WTC11 (cell line): ENCODE data around the gene RTBDN. TPM values are rescaled to one million over a fixed set of nuclear protein-coding genes. Genes with fewer than 3 reads are reported as not detected.

Source experiments
- ATAC-seq: fragments of 200-7000 bp; cut with Tn5 transposase; 2 replicates; pipeline ENCODE4 v1.10.0; 2021; ENCODE audit warnings: mild to moderate bottlenecking, moderate library complexity
- CTCF ChIA-PET: fragments of 300-600 bp; sonication (Branson Sonifier 250); formaldehyde crosslinking; loops from one replicate; lab custom pipeline; 2021; ENCODE audit warnings: antibody characterized with exemption; lab: Charles Lee
- POLR2A ChIA-PET: fragments of 350-600 bp; sonication (Branson Sonifier 250); formaldehyde crosslinking; loops from one replicate; lab custom pipeline; 2021; ENCODE audit warnings: antibody characterized with exemption; lab: Charles Lee
- DNase-seq: peaks from one replicate; pipeline ENCODE4 v3.0.0; 2021; ENCODE audit warnings: low spot score
- H3K27ac Mint-ChIP-seq: 2 replicates; pipeline ENCODE4 v1.8.0; 2021; ENCODE audit warnings: mixed read lengths
- H3K27me3 Mint-ChIP-seq: 2 replicates; pipeline ENCODE4 v1.8.0; 2021; ENCODE audit warnings: low read depth, mild to moderate bottlenecking, moderate library complexity, mixed read lengths
- H3K36me3 Mint-ChIP-seq: 2 replicates; pipeline ENCODE4 v1.8.0; 2021; ENCODE audit warnings: mixed read lengths
- H3K4me1 Mint-ChIP-seq: 2 replicates; pipeline ENCODE4 v1.8.0; 2022; ENCODE audit warnings: mixed read lengths
- H3K4me3 Mint-ChIP-seq: 2 replicates; pipeline ENCODE4 v1.8.0; 2021; ENCODE audit warnings: mild to moderate bottlenecking, moderate library complexity, mixed read lengths
- H3K9me3 Mint-ChIP-seq: 2 replicates; pipeline ENCODE4 v1.8.0; 2021; ENCODE audit warnings: mixed read lengths
- FOXK1 ChIP-seq: sonication (generic); formaldehyde crosslinking; IDR thresholded peaks from 2 replicates; pipeline ENCODE4 v1.8.0; 2022; ENCODE audit warnings: mild to moderate bottlenecking, moderate library complexity, missing genetic modification reagents
- IRF2 ChIP-seq: sonication (generic); formaldehyde crosslinking; IDR thresholded peaks from 2 replicates; pipeline ENCODE4 v1.8.0; 2022; ENCODE audit warnings: low read depth, missing genetic modification reagents, borderline replicate concordance
- NR2C2 ChIP-seq: sonication (generic); formaldehyde crosslinking; IDR thresholded peaks from 2 replicates; pipeline ENCODE4 v1.8.0; 2022; ENCODE audit warnings: mild to moderate bottlenecking, missing genetic modification reagents
- PRRX2 ChIP-seq: fragments of 250-450 bp; sonication (Bioruptor Pico); IDR thresholded peaks from 2 replicates; pipeline ENCODE4 v1.8.0; 2021; ENCODE audit warnings: mild to moderate bottlenecking
- RELA ChIP-seq: sonication (generic); formaldehyde crosslinking; IDR thresholded peaks from 2 replicates; pipeline ENCODE4 v1.8.1; 2022; ENCODE audit warnings: missing genetic modification reagents, mild to moderate bottlenecking, borderline replicate concordance
- RORB ChIP-seq: fragments of 250-450 bp; sonication (Bioruptor Pico); IDR thresholded peaks from 2 replicates; pipeline ENCODE4 v1.9.0; 2021; ENCODE audit warnings: mild to moderate bottlenecking
- ZNF263 ChIP-seq: sonication (generic); formaldehyde crosslinking; IDR thresholded peaks from 2 replicates; pipeline ENCODE4 v1.8.1; 2022; ENCODE audit warnings: low read depth, mild to moderate bottlenecking, moderate library complexity, missing genetic modification reagents
- ZNF281 ChIP-seq: sonication (generic); formaldehyde crosslinking; IDR thresholded peaks from 2 replicates; pipeline ENCODE4 v1.8.0; 2023; ENCODE audit warnings: mild to moderate bottlenecking, missing genetic modification reagents
- ZNF317 ChIP-seq: sonication (generic); formaldehyde crosslinking; IDR thresholded peaks from 2 replicates; pipeline ENCODE4 v1.8.1; 2023; ENCODE audit warnings: low read depth, mild to moderate bottlenecking, moderate library complexity, missing genetic modification reagents, borderline replicate concordance
- ZNF416 ChIP-seq: fragments of 250-450 bp; sonication (Bioruptor Pico); IDR thresholded peaks from 2 replicates; pipeline ENCODE4 v1.9.0; 2021; ENCODE audit warnings: mild to moderate bottlenecking, inconsistent platforms
- ZNF671 ChIP-seq: fragments of 250-450 bp; sonication (Bioruptor Pico); IDR thresholded peaks from 2 replicates; pipeline ENCODE4 v1.8.0; 2021; ENCODE audit warnings: mild to moderate bottlenecking
- total RNA-seq: library from RNA; stranded (reverse); gene quantifications from 3 replicates; pipeline ENCODE4 v1.2.3, GENCODE V29; 2021
- TF ChIP-seq, protein P1 (sequence below): fragments of 250-450 bp; sonication (Bioruptor Pico); IDR thresholded peaks from 2 replicates; pipeline ENCODE4 v1.8.0; 2021; ENCODE audit warnings: mild to moderate bottlenecking
- TF ChIP-seq, protein P2 (sequence below): fragments of 250-450 bp; sonication (Bioruptor Pico); conservative IDR thresholded peaks from 2 replicates; pipeline ENCODE4 v1.9.0; 2021; ENCODE audit warnings: mild to moderate bottlenecking
- TF ChIP-seq, protein P3 (sequence below): fragments of 250-450 bp; sonication (Bioruptor Pico); IDR thresholded peaks from 2 replicates; pipeline ENCODE4 v2.1.2; 2022; ENCODE audit warnings: mild to moderate bottlenecking, moderate library complexity

RTBDN gene
- total RNA-seq, 1 experiment from 2014 or later, result 2.4 TPM

DNA sequence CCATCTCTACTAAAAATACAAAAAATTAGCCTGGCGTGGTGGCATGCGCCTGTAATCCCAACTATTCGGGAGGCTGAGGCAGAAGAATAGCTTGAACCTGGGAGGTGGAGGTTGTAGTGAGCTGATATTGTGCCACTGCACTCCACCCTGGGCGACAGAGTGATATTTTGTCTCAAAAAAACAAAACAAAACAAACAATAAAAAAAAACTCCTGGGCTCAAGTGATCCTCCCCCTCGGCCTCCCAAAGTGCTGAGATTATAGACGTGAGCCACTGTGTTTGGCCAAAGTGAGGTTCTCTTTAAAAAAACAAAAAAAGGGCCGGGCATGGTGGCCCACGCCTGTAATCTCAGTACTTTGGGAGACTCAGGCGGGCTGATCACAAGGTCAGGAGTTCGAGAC lies 46.9 kb downstream of the RTBDN start (continued):
- TF ChIP-seq IRF2 (CRISPR knock-in tag), result no peak
- TF ChIP-seq RORB (CRISPR knock-in tag), result no peak
- TF ChIP-seq ZNF281, result no peak

DNA sequence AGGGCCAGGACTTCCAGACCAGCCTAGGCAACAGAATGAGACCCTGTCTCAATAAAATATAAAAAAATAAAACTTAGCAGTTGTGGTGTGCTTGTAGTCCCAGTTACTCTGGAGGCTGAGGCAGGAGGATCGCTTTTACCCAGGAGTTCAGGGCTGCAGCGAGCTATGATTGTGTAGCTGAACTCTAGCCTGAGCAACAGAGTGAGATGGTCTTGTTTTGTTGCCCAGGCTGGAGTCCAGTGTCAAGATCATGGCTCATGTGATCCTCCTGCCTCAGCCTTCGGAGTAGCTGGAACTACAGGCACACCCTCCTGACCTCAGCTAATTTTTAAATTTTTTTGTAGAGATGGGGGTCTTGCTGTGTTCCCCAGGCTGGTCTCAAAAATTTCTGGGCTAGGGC lies 47.4 kb downstream of the RTBDN start:
- POLR2A ChIA-PET, result interaction anchor here (1.3 kb wide), 1 partner anchor 9 kb away, joined by 4 read pairs; no protein-coding TSS in a partner anchor

GRCh38 chr19:12786141-12786870 lies 48.1 kb downstream of the RTBDN start:
- peaks cover 27% of the 10 kb centered on the region for H3K4me1 Mint-ChIP-seq
- ATAC-seq (no peak), DNase-seq (no peak)
- no peaks in the 10 kb centered on the region for H3K36me3 Mint-ChIP-seq
- no peaks in the 10 kb centered on the region for H3K9me3 Mint-ChIP-seq
- no peak overlapping the region for H3K4me3 Mint-ChIP-seq
- TF ChIP-seq PRRX2, result no peak
- no peak for TF ChIP-seq ZNF317 (CRISPR knock-in tag)
- TF ChIP-seq FOXK1, result no peak
- TF ChIP-seq, protein P1, sequence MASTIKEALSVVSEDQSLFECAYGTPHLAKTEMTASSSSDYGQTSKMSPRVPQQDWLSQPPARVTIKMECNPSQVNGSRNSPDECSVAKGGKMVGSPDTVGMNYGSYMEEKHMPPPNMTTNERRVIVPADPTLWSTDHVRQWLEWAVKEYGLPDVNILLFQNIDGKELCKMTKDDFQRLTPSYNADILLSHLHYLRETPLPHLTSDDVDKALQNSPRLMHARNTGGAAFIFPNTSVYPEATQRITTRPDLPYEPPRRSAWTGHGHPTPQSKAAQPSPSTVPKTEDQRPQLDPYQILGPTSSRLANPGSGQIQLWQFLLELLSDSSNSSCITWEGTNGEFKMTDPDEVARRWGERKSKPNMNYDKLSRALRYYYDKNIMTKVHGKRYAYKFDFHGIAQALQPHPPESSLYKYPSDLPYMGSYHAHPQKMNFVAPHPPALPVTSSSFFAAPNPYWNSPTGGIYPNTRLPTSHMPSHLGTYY (CRISPR knock-in tag), result no peak
- no peak for TF ChIP-seq ZNF416 (CRISPR knock-in tag)
- TF ChIP-seq ZNF671 (CRISPR knock-in tag), result no peak
- TF ChIP-seq, protein P2, sequence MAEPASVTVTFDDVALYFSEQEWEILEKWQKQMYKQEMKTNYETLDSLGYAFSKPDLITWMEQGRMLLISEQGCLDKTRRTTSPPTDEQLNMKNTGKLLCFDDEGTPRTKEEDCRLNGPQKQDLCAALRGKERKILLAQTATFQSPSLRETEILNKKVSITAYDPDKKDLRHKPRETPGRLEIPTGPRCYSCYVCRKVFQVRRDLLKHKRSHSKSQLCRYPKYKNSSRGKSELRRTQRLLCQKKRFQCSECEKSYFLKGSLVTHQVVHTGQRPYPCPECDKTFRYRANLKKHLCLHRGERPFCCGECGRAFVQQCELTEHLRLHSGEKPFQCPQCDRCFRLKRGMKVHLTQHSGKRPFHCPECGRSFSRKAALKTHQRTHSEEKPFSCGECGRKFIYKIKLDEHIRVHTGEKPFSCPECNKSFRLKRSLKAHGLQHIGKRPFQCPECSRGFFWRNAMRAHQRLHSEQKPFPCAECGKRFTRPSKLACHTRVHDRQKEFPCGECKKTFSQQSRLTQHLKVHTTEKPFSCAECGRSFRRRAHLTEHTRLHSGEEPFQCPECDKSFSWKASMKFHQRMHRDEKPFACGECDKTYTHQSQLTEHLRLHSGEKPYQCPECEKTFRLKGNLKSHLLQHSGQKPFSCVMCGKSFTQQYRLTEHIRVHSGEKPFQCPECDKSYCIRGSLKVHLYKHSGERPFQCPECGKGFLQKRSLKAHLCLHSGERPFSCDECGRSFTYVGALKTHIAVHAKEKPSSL (CRISPR knock-in tag), result no peak
- TF ChIP-seq ZNF263 (CRISPR knock-in tag), result no peak
- TF ChIP-seq, protein P3, sequence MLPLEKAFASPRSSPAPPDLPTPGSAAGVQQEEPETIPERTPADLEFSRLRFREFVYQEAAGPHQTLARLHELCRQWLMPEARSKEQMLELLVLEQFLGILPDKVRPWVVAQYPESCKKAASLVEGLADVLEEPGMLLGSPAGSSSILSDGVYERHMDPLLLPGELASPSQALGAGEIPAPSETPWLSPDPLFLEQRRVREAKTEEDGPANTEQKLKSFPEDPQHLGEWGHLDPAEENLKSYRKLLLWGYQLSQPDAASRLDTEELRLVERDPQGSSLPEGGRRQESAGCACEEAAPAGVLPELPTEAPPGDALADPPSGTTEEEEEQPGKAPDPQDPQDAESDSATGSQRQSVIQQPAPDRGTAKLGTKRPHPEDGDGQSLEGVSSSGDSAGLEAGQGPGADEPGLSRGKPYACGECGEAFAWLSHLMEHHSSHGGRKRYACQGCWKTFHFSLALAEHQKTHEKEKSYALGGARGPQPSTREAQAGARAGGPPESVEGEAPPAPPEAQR (CRISPR knock-in tag), result no peak
- H3K27ac Mint-ChIP-seq, result no peak overlapping the region
- ChIA-PET POLR2A (no interaction called here), CTCF (interaction anchor here (1.0 to 3.4 kb wide), 4 partner anchors 9 to 63 kb away, joined by 3 to 29 read pairs (median 4); no protein-coding TSS in a partner anchor)
- peaks cover 8% of the 10 kb centered on the region for H3K27me3 Mint-ChIP-seq

More for the DNA sequence above, 47.4 kb downstream of the RTBDN start:
- H3K27ac Mint-ChIP-seq, result no peak overlapping the region
- CTCF ChIA-PET, result interaction anchor here (1.0 to 3.4 kb wide), 4 partner anchors 9 to 64 kb away, joined by 3 to 29 read pairs (median 7); no protein-coding TSS in a partner anchor
- no peak overlapping the region for H3K4me3 Mint-ChIP-seq
- peaks cover 27% of the 10 kb centered on the region for H3K4me1 Mint-ChIP-seq
- no peaks in the 10 kb centered on the region for H3K9me3 Mint-ChIP-seq
- no peaks in the 10 kb centered on the region for H3K36me3 Mint-ChIP-seq
- ATAC-seq (no peak), DNase-seq (no peak)
- peaks cover 11% of the 10 kb centered on the region for H3K27me3 Mint-ChIP-seq
- TF ChIP-seq ZNF317 (CRISPR knock-in tag) (no peak), RELA (CRISPR knock-in tag) (no peak), NR2C2 (CRISPR knock-in tag) (no peak)
